Fibroblast of lung (primary cell): ENCODE measurements around the gene C20orf144. TPM values are rescaled to one million over a fixed set of nuclear protein-coding genes. Genes with fewer than 3 reads are reported as not detected.
"Not testable (repeated sequence)": the region's sequence is repeated elsewhere in the genome, so short reads cannot be mapped to it uniquely, and the experiment has no call there.

ENCODE experiments used
- DNase-seq, 2 donors: peaks; one replicate each; pipeline versions ENCODE4 v3.0.0 to v3.0.0-alpha.2; 2010; ENCODE audit warnings: low read depth in 2 of 2
- H2AFZ ChIP-seq: 2 replicates; pipeline ENCODE4 v1.5.1; 2012; ENCODE audit warnings: low read length, control low read depth, inconsistent platforms
- H3K27ac ChIP-seq: 2 replicates; pipeline ENCODE4 v1.5.1; 2011; ENCODE audit warnings: low read length, control low read depth; ENCODE audit not compliant: insufficient read depth
- H3K27me3 ChIP-seq: 2 replicates; pipeline ENCODE4 v1.5.1; 2011; ENCODE audit warnings: mild to moderate bottlenecking, low read length; ENCODE audit not compliant: control insufficient read depth, insufficient read depth
- H3K36me3 ChIP-seq: 2 replicates; pipeline ENCODE4 v1.5.1; 2011; ENCODE audit warnings: low read length; ENCODE audit not compliant: control insufficient read depth, insufficient read depth
- H3K4me1 ChIP-seq: 2 replicates; pipeline ENCODE4 v1.5.1; 2011; ENCODE audit warnings: low read length; ENCODE audit not compliant: control insufficient read depth, insufficient read depth; ENCODE audit errors: extremely low read depth
- H3K4me2 ChIP-seq: 2 replicates; pipeline ENCODE4 v1.5.1; 2011; ENCODE audit warnings: low read length, control low read depth; ENCODE audit not compliant: insufficient read depth; ENCODE audit errors: extremely low read depth
- H3K4me3 ChIP-seq, 4 experiments: fragments of 200-600 bp in 1 of 4; sonication (generic) in 1 of 4; replicated peaks in 1 of 4; 2 replicates each; pipeline ENCODE4 v1.5.1; 2011 to 2016; ENCODE audit warnings: low read length in 4 of 4, low read depth in 3 of 4, mild to moderate bottlenecking in 3 of 4, control low read depth in 2 of 4, inconsistent platforms in 1 of 4, mixed read lengths in 1 of 4; ENCODE audit not compliant: insufficient read depth in 1 of 4; ENCODE audit errors: control extremely low read depth in 1 of 4
- H3K79me2 ChIP-seq: 2 replicates; pipeline ENCODE4 v1.5.1; 2012; ENCODE audit warnings: mild to moderate bottlenecking, low read length, inconsistent platforms; ENCODE audit not compliant: control insufficient read depth, insufficient read depth
- H3K9ac ChIP-seq: 2 replicates; pipeline ENCODE4 v1.5.1; 2011; ENCODE audit warnings: mild to moderate bottlenecking, low read length, control low read depth; ENCODE audit not compliant: insufficient read depth
- H3K9me3 ChIP-seq: 2 replicates; pipeline ENCODE4 v1.5.1; 2012; ENCODE audit warnings: low read depth, low read length; ENCODE audit not compliant: control insufficient read depth, insufficient read depth
- H4K20me1 ChIP-seq: 2 replicates; pipeline ENCODE4 v1.5.1; 2011; ENCODE audit warnings: low read length; ENCODE audit not compliant: control insufficient read depth, insufficient read depth; ENCODE audit errors: extremely low read depth
- CTCF ChIP-seq, 2 donors: IDR thresholded peaks in 1 of 2; conservative IDR thresholded peaks in 1 of 2; 1 replicate in 1 of 2; 2 replicates in 1 of 2; pipeline ENCODE4 v1.5.1; 2011 to 2012; ENCODE audit warnings: low read length in 2 of 2, control low read depth in 1 of 2, inconsistent platforms in 1 of 2, low read depth in 1 of 2, mild to moderate bottlenecking in 1 of 2
- EZH2 ChIP-seq: IDR thresholded peaks from 2 replicates; pipeline ENCODE4 v1.5.1; 2012; ENCODE audit warnings: low read length, control low read depth, mild to moderate bottlenecking; ENCODE audit errors: missing control alignments
- polyA plus RNA-seq, 2 donors: library from polyadenylated mRNA; depleted of rRNA in 1 of 2; stranded (reverse) in 1 of 2; unstranded in 1 of 2; fragments of >200 nt; gene quantifications; 2 replicates each; pipeline ENCODE4 v1.2.1, GENCODE V29; 2011 to 2012; ENCODE audit warnings: missing spikeins in 1 of 2
- total RNA-seq: library from RNA; depleted of rRNA; stranded (reverse); fragments of >200 nt; gene quantifications from 2 replicates; pipeline ENCODE4 v1.2.1, GENCODE V29; 2014

C20orf144 gene
- total and polyA plus RNA-seq, 2 donors (not counting 1 experiment from before 2014, with no cell fraction given), result 0.10 to 0.17 TPM

GRCh38 chr20:33697129-33697528 is 35.0 kb downstream of the C20orf144 start:
- Histone ChIP-seq H3K36me3 (no peaks in the 10 kb centered on the region), H3K27ac (no peak overlapping the region), H3K9ac (no peak overlapping the region), H2AFZ (no peak overlapping the region), H3K4me1 (no peaks in the 10 kb centered on the region), H3K27me3 (no peaks in the 10 kb centered on the region), H3K9me3 (no peaks in the 10 kb centered on the region), H3K79me2 (no peaks in the 10 kb centered on the region), H3K4me2 (peak overlapping the region; percentile 59), H3K4me3 (no peak overlapping the region), H4K20me1 (no peaks in the 10 kb centered on the region)
- DNase-seq, result peak in 1 of 2 donors; percentile 75
- TF ChIP-seq CTCF (conservative IDR thresholded peaks at IDR 0.05 in 1 of 2, IDR thresholded peaks at IDR 0.05 in 1 of 2; ENCODE audit: low read depth in 1 of 2, low read length in 2 of 2) (no peak), EZH2 (no peak)

GRCh38 chr20:33698966-33699365 is 36.8 kb downstream of the C20orf144 start:
- not testable (repeated sequence) for DNase-seq, H3K36me3 ChIP-seq, H3K27me3 ChIP-seq, H3K79me2 ChIP-seq, H4K20me1 ChIP-seq, H3K4me2 ChIP-seq, H3K9me3 ChIP-seq, H3K4me1 ChIP-seq, H3K9ac ChIP-seq, H3K27ac ChIP-seq, H3K4me3 ChIP-seq, H2AFZ ChIP-seq

- H3K4me1 ChIP-seq, H2AFZ ChIP-seq, H3K27me3 ChIP-seq, H3K9me3 ChIP-seq, H3K36me3 ChIP-seq, H3K4me3 ChIP-seq, H3K4me2 ChIP-seq, H3K79me2 ChIP-seq, H4K20me1 ChIP-seq, H3K9ac ChIP-seq, DNase-seq, H3K27ac ChIP-seq: not testable (repeated sequence)
These were observed 38.7 kb downstream of the C20orf144 start for GRCh38 chr20:33700696-33701441.

- H3K27ac ChIP-seq, result no peak overlapping the region
- DNase-seq, result no peak
- no peak overlapping the region for H3K4me2 ChIP-seq
- no peaks in the 10 kb centered on the region for H3K79me2 ChIP-seq
- H3K9ac ChIP-seq, result no peak overlapping the region
- H4K20me1 ChIP-seq, result no peaks in the 10 kb centered on the region
- H3K9me3 ChIP-seq, result no peaks in the 10 kb centered on the region
- H3K4me3 ChIP-seq, result no peak overlapping the region
- TF ChIP-seq EZH2 (no peak), CTCF (conservative IDR thresholded peaks at IDR 0.05 in 1 of 2, IDR thresholded peaks at IDR 0.05 in 1 of 2; ENCODE audit: low read depth in 1 of 2, low read length in 2 of 2) (no peak)
- H3K27me3 ChIP-seq, result no peaks in the 10 kb centered on the region
- H3K36me3 ChIP-seq, result no peaks in the 10 kb centered on the region
- H2AFZ ChIP-seq, result no peak overlapping the region
- H3K4me1 ChIP-seq, result no peaks in the 10 kb centered on the region
These were observed 39.7 kb downstream of the C20orf144 start for GRCh38 chr20:33701629-33702450.
